IPS DF 19.7 (cell line): ENCODE data around the gene ITPR3.

ENCODE experiments used
- DNase-seq: peaks from one replicate; pipeline ENCODE4 v3.0.0-alpha.2; 2013; ENCODE audit warnings: low read depth, low spot score

ITPR3 gene

DNA sequence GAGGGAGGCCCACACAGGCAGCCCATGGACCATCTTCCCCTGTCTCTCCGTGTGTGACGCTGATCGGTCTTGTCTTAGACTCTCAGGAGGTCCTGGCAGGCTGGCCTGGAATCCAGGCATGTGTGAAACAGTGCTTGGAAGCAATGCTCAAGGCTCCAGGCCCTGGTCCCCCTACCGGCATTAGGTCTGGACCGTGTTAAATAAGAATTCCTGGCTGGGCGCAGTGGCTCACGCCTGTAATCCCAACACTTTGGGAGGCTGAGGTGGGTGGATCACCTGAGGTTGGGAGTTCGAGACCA lies 112.5 kb downstream of the ITPR3 start:
- no peak for DNase-seq

DNA sequence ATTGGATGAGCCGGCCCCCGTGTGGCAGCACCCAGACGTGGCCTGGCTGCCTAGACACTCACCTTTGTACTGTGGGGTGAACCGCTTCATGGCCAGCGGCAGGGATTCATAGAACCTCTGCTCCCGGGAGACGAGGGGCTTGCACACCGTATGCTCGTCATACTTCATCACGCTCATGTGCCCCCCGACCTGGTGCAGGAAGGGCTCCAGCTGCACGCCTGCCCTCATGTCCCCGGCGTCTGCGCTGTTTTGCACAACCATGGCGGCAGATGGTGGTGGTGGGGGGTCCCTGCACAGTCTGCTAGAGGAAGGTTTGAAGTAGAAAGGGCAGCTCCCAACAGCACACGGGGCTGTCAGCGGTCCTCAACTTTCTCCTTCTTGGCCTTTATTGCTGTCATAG lies 114.1 kb downstream of the ITPR3 start:
- no peak for DNase-seq

GRCh38 chr6:33737267-33738026 lies 116.3 kb downstream of the ITPR3 start:
- DNase-seq = no peak

- no peak for DNase-seq
Observed at GRCh38 chr6:33738153-33738552, 117.0 kb downstream of the ITPR3 start.

DNA sequence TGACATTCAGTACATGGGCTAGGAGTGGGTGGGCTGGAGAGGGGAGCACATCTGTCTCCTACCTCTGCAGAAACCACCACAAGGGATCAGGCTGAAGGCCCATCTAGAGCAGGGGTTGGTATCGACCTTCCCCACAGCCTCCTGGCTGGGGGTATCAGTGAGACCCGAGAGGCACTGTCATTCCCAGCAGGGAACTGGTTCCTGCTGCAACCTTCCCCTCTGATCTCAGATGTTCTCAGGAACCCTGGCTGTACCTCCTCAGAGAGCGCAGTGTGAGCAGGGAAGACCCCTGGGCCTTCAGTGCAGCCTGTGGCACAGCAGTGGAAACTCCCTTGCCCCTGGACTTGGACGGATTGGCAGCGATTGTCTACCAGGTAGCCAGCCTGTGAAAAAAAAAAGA lies 117.8 kb downstream of the ITPR3 start:
- no peak for DNase-seq

GRCh38 chr6:33739571-33739970 lies 118.4 kb downstream of the ITPR3 start:
- no peak for DNase-seq

DNA sequence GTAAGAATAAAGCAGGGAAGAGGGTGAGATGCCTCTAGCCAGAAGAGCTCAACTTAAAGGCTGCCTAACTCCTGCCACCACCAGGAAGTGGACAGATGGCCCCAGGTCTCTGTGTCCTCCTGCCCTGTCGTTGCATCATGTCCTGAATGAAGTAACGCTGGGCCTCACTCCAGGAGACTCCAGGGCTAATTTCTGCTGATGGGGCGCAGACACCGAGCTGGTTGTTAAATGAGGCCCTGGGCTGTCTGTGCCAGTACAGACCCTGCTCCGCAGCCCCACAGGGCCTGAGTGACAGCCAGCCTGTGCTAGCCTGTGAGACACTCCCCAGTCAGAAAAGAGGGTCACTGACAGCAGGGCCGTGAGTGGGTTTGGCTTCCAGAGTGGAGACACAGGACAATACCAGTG lies 119.1 kb downstream of the ITPR3 start:
- no peak for DNase-seq

DNA sequence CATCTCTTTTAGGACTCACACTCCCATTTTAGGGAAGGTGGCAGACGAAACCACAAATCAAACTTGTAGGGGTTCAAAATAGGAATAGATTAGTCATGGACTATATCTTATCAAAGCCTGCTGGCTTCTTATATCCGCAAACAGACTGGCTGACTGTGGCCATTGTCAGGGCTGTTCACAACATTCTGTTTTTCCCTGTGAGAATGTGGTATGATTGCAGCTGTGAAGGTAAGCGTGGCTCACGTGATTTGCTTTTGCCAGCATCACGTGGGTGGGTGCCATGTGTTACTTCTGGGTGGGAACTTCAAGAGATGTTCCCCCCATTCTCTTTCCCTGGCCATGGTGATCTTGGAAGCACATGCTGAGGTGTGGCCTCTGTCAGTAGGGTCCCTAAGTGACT lies 119.7 kb downstream of the ITPR3 start:
- DNase-seq = no peak

DNA sequence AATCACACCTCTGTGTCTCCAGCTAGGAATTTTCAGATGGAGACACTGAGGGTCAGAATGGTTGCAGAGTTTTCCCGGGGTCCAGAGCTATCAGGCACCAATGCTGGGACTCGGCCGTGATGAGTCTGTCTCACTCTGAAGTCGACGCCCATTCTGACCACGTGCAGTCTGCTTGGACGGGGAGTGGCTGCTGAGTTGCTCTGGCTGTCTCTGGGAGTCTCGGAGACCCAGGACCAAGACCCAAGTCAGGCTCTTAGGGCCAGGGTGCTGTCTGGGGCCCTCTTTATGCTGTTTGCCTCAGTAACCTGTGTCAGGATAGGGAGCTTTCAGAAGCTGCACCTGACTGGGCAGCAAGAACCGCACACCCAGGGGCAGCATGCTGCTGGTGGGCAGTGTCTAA lies 121.0 kb downstream of the ITPR3 start:
- no peak for DNase-seq

DNA sequence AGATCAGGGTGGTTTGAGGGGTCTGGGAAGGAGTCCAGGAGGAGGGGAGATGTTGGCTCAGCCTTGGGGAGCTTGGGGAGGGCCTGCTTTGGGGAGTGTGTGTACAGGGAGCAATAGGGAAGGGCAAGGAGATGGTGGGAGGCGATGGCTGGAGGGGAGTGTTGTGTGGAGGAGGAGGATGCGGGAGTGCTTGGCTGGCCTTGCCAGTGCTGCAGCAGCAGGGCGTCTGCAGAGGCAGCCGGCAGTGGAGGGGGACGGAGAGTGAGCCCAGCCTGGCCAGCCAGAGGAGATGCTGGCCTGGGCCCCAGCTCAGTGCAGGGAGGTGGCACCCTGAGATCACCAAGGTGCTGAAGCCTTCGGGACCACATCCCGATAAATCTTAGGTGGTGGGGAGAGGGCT lies 121.7 kb downstream of the ITPR3 start:
- DNase-seq = no peak

GRCh38 chr6:33744001-33744848 lies 123.1 kb downstream of the ITPR3 start:
- DNase-seq = peak; percentile 67

DNA sequence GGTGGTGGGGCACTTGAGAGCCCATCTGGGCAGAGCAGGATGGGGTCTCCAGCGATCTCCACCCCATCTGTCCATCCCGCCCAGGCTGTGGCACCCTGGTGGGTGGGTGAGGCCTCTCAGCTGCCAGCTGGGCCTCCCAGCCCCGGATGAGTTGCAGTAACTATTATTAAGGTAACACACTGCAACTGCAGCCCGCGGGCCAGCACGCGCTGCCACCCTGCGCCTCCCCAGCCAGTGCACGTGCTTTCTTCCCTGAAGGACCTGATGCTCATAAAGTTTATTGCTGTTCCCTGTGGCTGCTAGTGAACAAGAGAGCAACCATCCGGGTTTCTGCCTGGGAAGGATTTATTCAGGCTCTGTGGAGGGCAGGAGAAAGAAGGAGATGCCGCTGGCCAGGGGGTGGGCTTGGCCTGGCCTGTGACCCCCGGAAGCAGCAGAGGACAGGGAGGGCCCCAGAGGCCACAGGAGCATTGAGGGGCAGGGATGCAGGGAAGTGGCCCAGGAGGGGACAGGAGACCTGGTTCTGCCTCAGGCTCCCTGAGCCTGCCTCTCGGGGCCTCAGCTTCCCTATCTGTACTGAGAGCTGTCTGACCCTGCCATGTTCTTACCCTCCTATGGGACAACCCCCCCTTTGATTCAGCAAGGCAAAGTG lies 123.9 kb downstream of the ITPR3 start:
- DNase-seq = no peak

GRCh38 chr6:33745548-33745947 lies 124.4 kb downstream of the ITPR3 start:
- DNase-seq = no peak
